ENCODE data around the gene FTH1. TPM values are rescaled to one million over a fixed set of nuclear protein-coding genes. Genes with fewer than 3 reads are reported as not detected.

Gene FTH1
- total RNA-seq, 1 experiment from 2014 or later, result 1,937 TPM

- peaks cover 20% of the 10 kb centered on the region for H4K20me1 ChIP-seq (ENCODE audit: low read length)
- ATAC-seq (no peak), DNase-seq (peak; percentile 76)
- no peaks in the 10 kb centered on the region for H3K27me3 ChIP-seq (ENCODE audit: low read length)
- peak overlapping the region; percentile 67 for H3K9ac ChIP-seq (ENCODE audit: low read length)
- H3K4me1 ChIP-seq (ENCODE audit: insufficient read depth, low read length), result peaks cover 71% of the 10 kb centered on the region
- H3K36me3 ChIP-seq (ENCODE audit: low read depth, low read length), result peaks cover 19% of the 10 kb centered on the region
- intact Hi-C loops (cut with micrococcal nuclease), result loop anchor here (10.0 kb wide), 1 partner anchor 585 kb away; no protein-coding TSS in a partner anchor
- H3K79me2 ChIP-seq (ENCODE audit: low read length), result peaks cover 57% of the 10 kb centered on the region
- H3K4me3 ChIP-seq (ENCODE audit: low read length), result peak overlapping the region; percentile 1; the same call in 1 of the 2 replicates
- BruUV-seq (replicated peaks), result no TSS peak
- TF ChIP-seq, protein P1, sequence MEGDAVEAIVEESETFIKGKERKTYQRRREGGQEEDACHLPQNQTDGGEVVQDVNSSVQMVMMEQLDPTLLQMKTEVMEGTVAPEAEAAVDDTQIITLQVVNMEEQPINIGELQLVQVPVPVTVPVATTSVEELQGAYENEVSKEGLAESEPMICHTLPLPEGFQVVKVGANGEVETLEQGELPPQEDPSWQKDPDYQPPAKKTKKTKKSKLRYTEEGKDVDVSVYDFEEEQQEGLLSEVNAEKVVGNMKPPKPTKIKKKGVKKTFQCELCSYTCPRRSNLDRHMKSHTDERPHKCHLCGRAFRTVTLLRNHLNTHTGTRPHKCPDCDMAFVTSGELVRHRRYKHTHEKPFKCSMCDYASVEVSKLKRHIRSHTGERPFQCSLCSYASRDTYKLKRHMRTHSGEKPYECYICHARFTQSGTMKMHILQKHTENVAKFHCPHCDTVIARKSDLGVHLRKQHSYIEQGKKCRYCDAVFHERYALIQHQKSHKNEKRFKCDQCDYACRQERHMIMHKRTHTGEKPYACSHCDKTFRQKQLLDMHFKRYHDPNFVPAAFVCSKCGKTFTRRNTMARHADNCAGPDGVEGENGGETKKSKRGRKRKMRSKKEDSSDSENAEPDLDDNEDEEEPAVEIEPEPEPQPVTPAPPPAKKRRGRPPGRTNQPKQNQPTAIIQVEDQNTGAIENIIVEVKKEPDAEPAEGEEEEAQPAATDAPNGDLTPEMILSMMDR (conservative IDR thresholded peaks at IDR 0.05; ENCODE audit: low read depth, low read length), result no peak
- TF ChIP-seq EZH2phosphoT487 (IDR thresholded peaks at IDR 0.05; ENCODE audit: borderline replicate concordance, low read length), result no peak
- no peak for TF ChIP-seq EZH2 (IDR thresholded peaks at IDR 0.05; ENCODE audit: low read length, unreplicated experiment)
- H3K9me3 ChIP-seq (ENCODE audit: low read length), result no peaks in the 10 kb centered on the region
- ChIA-PET POLR2A (ENCODE audit: unreplicated experiment) (interaction anchor here (0.6 to 1.2 kb wide), 3 partner anchors 43 to 248 kb away, joined by 3 read pairs; no protein-coding TSS in a partner anchor), CTCF (interaction anchor here (0.6 to 0.9 kb wide), 2 partner anchors 112 to 223 kb away, joined by 3 read pairs; no protein-coding TSS in a partner anchor)
- peak overlapping the region; percentile 93 for H3K4me2 ChIP-seq (ENCODE audit: low read length)
- peaks cover 12% of the 10 kb centered on the region for H3F3A ChIP-seq (ENCODE audit: low read length, unreplicated experiment)
- H3K9me2 ChIP-seq (replicated peaks; ENCODE audit: low read length), result no peaks in the 10 kb centered on the region
- H2AFZ ChIP-seq (ENCODE audit: low read length), result no peak overlapping the region
- H3K27ac ChIP-seq (ENCODE audit: low read length), result peak overlapping the region; percentile 98
Measured at GRCh38 chr11:61969838-61970662, 2.6 kb upstream of the FTH1 start.

DNA sequence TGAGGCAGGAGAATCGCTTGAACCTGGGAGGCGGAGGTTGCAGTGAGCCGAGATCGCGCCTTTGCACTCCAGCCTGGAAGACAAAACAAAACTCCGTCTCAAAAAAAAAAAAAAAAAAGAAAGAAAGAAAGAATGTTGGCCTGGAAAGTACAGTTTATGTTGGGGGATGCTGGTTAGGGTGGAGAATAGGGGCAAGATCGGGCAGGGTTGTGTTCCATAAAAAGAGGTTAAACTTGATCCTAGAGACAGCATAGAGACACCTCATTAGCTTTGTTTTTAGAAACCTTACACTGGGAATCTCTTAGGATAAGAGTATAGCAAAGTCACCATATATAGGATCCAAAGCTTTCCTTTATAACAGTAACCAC, 1.9 kb upstream of the FTH1 start:
- Histone ChIP-seq H2AFZ (ENCODE audit: low read length) (no peak overlapping the region), H3K27me3 (ENCODE audit: low read length) (no peaks in the 10 kb centered on the region), H3K4me1 (ENCODE audit: insufficient read depth, low read length) (peaks cover 71% of the 10 kb centered on the region), H3K4me3 (ENCODE audit: low read length) (peak overlapping the region; percentile 1; the same call in 1 of the 2 replicates), H3K36me3 (ENCODE audit: low read depth, low read length) (peaks cover 26% of the 10 kb centered on the region), H3K9me2 (replicated peaks; ENCODE audit: low read length) (no peaks in the 10 kb centered on the region), H3F3A (ENCODE audit: low read length, unreplicated experiment) (peaks cover 12% of the 10 kb centered on the region), H3K79me2 (ENCODE audit: low read length) (peaks cover 64% of the 10 kb centered on the region), H4K20me1 (ENCODE audit: low read length) (peaks cover 27% of the 10 kb centered on the region), H3K9ac (ENCODE audit: low read length) (peak overlapping the region; percentile 67; the same call in 1 of the 2 replicates), H3K27ac (ENCODE audit: low read length) (peak overlapping the region; percentile 98), H3K4me2 (ENCODE audit: low read length) (peak overlapping the region; percentile 93), H3K9me3 (ENCODE audit: low read length) (no peaks in the 10 kb centered on the region)
- TF ChIP-seq, protein P1 (conservative IDR thresholded peaks at IDR 0.05; ENCODE audit: low read depth, low read length), result no peak
- TF ChIP-seq EZH2 (IDR thresholded peaks at IDR 0.05; ENCODE audit: low read length, unreplicated experiment) (no peak), EZH2phosphoT487 (IDR thresholded peaks at IDR 0.05; ENCODE audit: borderline replicate concordance, low read length) (no peak)
- CTCF ChIA-PET, result interaction anchor here (0.6 to 1.9 kb wide), 2 partner anchors 113 to 222 kb away, joined by 3 to 7 read pairs; no protein-coding TSS in a partner anchor
- ATAC-seq (no peak), DNase-seq (no peak)
- intact Hi-C loops (cut with micrococcal nuclease), result no loop called here
- no TSS peak for BruUV-seq (replicated peaks)
- POLR2A ChIA-PET (ENCODE audit: unreplicated experiment), result interaction anchor here (0.6 to 1.2 kb wide), 2 partner anchors 43 to 249 kb away, joined by 3 read pairs; no protein-coding TSS in a partner anchor
